ENCODE results near the gene CCDC86. TPM values are rescaled to one million over a fixed set of nuclear protein-coding genes. Genes with fewer than 3 reads are reported as not detected.

CCDC86 gene
- total RNA-seq, 4 donors from 2014 or later, result 11.6 to 29.5 (median 21.8) TPM

DNA sequence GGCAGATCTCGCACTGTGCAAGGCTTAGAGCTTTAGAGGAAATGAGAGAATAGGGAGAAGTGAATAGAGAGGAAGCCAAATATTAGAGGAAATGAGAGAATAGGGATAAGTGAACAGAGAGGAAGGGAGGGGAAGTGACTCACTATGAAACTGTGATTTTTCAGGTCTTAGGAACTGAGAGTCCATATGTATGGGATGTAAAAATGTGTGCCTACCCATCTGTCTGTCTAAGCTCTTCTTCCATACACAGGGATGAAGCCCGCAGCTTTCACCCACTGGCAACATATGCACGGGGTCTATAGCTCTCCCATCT, 6.4 kb upstream of the CCDC86 start:
- 71% methylated on average over 3 of the region's 3 CpGs for WGBS
- intact Hi-C loops (cut with DNase I), result loop anchor here (10.0 kb wide), 1 partner anchor 329 kb away; the partner anchor contains the start of gene VPS37C
- H3K27me3 ChIP-seq, result peaks cover 0 to 7% (median 0%) of the 10 kb centered on the region in 4 donors
- H3K27ac ChIP-seq (replicated peaks in 1 of 4), result no peak overlapping the region
- no peak for DNase-seq (ENCODE audit: extremely low spot score)
- no peak for TF ChIP-seq POLR2A (IDR thresholded peaks at IDR 0.05; ENCODE audit: low read depth)
- TF ChIP-seq, protein P1, sequence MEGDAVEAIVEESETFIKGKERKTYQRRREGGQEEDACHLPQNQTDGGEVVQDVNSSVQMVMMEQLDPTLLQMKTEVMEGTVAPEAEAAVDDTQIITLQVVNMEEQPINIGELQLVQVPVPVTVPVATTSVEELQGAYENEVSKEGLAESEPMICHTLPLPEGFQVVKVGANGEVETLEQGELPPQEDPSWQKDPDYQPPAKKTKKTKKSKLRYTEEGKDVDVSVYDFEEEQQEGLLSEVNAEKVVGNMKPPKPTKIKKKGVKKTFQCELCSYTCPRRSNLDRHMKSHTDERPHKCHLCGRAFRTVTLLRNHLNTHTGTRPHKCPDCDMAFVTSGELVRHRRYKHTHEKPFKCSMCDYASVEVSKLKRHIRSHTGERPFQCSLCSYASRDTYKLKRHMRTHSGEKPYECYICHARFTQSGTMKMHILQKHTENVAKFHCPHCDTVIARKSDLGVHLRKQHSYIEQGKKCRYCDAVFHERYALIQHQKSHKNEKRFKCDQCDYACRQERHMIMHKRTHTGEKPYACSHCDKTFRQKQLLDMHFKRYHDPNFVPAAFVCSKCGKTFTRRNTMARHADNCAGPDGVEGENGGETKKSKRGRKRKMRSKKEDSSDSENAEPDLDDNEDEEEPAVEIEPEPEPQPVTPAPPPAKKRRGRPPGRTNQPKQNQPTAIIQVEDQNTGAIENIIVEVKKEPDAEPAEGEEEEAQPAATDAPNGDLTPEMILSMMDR (IDR thresholded peaks at IDR 0.05), result no peak
- no peak for TF ChIP-seq EP300 (IDR thresholded peaks at IDR 0.05)
- TF ChIP-seq POLR2AphosphoS5 (IDR thresholded peaks at IDR 0.05), result no peak
- no peaks in the 10 kb centered on the region for H3K36me3 ChIP-seq
- peaks cover 2 to 8% (median 5%) of the 10 kb centered on the region in 4 donors for H3K4me1 ChIP-seq
- no peak overlapping the region for H3K4me3 ChIP-seq
- no peaks in the 10 kb centered on the region for H3K9me3 ChIP-seq

DNA sequence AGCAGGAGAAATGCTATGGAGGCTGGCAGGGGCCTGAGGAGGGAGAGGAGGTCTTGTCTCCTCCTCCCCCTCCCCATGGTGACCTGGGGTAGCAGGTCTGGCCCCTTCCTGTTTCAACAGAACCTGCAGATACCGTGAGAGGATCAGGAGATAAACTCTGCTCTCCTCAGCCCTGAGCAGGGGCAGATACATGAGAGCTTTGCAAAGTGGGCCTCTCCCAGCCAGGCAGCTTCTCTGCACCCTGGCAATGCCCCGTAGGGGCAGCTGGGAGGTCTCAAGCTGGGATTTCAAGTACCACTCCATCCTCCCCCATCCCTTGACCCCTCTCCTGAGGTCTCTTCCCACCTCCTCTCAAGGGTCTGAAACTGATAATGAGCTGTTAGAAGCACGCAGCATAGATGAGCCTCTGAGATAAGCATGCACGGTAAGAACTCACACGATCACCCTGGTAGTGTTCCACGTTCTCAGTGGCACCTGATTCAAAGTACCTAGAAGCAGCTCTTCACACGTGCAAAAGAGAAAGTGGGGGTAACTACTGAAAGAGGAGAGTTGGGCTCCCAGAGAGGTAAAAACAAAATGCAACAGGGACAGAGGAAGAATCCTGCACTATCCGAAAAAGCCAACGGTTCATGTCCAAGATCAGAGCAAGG, 4.9 kb upstream of the CCDC86 start:
- Histone ChIP-seq H3K9me3 (no peaks in the 10 kb centered on the region), H3K4me3 (no peak overlapping the region), H3K36me3 (no peaks in the 10 kb centered on the region), H3K27ac (replicated peaks in 1 of 4) (no peak overlapping the region), H3K4me1 (peaks cover 14 to 20% (median 16%) of the 10 kb centered on the region in 4 donors), H3K27me3 (peaks cover 0 to 5% (median 0%) of the 10 kb centered on the region in 4 donors)
- intact Hi-C loops (cut with DNase I), result loop anchor here (10.0 kb wide), 1 partner anchor 328 kb away; the partner anchor contains the start of gene VPS37C
- DNase-seq (ENCODE audit: extremely low spot score), result no peak
- 60% methylated on average over 9 of the region's 9 CpGs for WGBS
- TF ChIP-seq POLR2AphosphoS5 (IDR thresholded peaks at IDR 0.05) (no peak), EP300 (IDR thresholded peaks at IDR 0.05) (no peak), POLR2A (IDR thresholded peaks at IDR 0.05; ENCODE audit: low read depth) (no peak)
- TF ChIP-seq, protein P1 (IDR thresholded peaks at IDR 0.05), result no peak

DNA sequence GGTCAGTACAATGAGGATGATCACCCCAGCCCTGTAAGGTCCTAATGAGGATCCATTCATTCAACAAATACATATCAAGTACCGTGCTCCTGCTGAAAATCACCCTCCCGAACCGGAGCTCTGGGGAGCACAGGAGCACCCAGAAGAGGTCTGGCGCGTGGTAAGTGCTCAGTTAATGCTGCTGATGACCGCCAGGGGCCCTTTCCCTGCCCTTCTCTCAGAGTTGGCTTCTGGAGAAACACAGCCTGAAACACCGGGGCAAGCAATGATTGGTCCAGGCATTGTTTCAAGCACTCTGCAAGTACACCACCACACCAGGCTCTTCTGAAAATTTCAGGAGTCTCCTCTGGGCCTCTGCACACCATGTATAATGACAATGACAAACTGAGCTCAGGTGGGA, 3.8 kb upstream of the CCDC86 start:
- TF ChIP-seq POLR2A (IDR thresholded peaks at IDR 0.05; ENCODE audit: low read depth), result no peak
- TF ChIP-seq POLR2AphosphoS5 (IDR thresholded peaks at IDR 0.05), result no peak
- TF ChIP-seq EP300 (IDR thresholded peaks at IDR 0.05), result no peak
- TF ChIP-seq, protein P1 (IDR thresholded peaks at IDR 0.05), result no peak
- no peaks in the 10 kb centered on the region for H3K27me3 ChIP-seq
- H3K4me1 ChIP-seq, result peaks cover 20 to 29% (median 24%) of the 10 kb centered on the region in 4 donors
- H3K27ac ChIP-seq (replicated peaks in 1 of 4), result no peak overlapping the region
- DNase-seq (ENCODE audit: extremely low spot score), result no peak
- 85% methylated on average over 7 of the region's 7 CpGs for WGBS
- no peak overlapping the region for H3K4me3 ChIP-seq
- H3K36me3 ChIP-seq, result no peaks in the 10 kb centered on the region
- no peaks in the 10 kb centered on the region for H3K9me3 ChIP-seq
- intact Hi-C loops (cut with DNase I), result loop anchor here (10.0 kb wide), 1 partner anchor 327 kb away; the partner anchor contains the start of gene VPS37C

DNA sequence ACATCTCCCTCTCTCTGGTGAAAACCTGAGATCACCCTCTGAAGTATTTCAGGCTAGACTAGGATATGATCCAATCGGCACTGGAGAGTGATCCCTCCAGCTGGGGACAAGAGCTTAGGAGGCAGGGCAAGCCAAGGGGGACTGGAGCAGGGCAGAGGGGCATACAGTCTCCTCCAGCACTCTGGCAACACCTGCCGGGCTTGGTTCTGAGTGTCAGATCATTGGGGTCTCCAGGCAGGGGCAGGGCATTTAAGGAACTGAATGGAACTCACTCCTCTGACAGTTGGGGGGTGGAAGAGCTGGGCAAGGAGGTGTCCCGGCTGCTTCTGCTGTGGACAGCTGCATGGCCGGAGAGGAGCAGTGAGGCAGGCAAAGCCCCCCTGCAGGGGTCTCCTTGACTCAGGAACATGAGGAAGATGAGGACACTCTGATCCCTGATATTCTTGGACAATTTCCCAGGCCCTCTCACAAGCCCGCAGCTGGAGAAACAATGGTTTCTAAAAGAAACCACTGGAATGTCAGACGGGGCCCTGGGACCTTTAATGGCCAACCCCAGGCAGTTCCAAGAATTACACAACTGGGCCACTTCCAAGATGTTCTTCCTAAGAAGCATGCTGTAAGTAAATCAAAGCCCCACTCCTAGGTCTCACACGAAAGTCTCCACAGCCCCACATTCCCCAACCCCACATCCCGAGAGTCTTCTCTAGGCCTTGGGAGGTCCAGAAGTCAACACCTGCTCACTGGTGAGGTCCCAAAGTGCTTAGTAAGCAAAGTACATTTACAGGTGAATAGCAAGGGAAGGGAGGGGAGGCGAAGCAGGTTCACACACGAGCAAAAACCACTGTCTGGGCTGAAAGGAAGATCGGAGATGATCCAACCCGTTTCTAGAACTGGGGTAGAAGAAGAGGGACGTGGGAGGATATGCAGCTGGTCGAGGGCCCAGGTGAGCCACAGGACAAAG, 1.2 kb upstream of the CCDC86 start:
- peak overlapping the region in 3 of 4 donors; percentile 68 to 92 (median 74) for H3K4me3 ChIP-seq
- H3K4me1 ChIP-seq, result peaks cover 40 to 54% (median 47%) of the 10 kb centered on the region in 4 donors
- intact Hi-C loops (cut with DNase I), result loop anchor here (5.0 kb wide), 1 partner anchor 287 kb away; no protein-coding TSS in a partner anchor
- no peaks in the 10 kb centered on the region for H3K27me3 ChIP-seq
- 64% methylated on average over 13 of the region's 14 CpGs for WGBS
- peaks cover 0 to 5% (median 0%) of the 10 kb centered on the region in 4 donors for H3K36me3 ChIP-seq
- no peak for DNase-seq (ENCODE audit: extremely low spot score)
- TF ChIP-seq POLR2AphosphoS5 (IDR thresholded peaks at IDR 0.05) (no peak), POLR2A (IDR thresholded peaks at IDR 0.05; ENCODE audit: low read depth) (no peak), EP300 (IDR thresholded peaks at IDR 0.05) (no peak)
- TF ChIP-seq, protein P1 (IDR thresholded peaks at IDR 0.05), result no peak
- H3K27ac ChIP-seq (replicated peaks in 1 of 4), result peak overlapping the region; percentile 69 to 76 (median 70)
- H3K9me3 ChIP-seq, result no peaks in the 10 kb centered on the region
